HEK293 (cell line): Measurements from ENCODE around the gene ELAVL1.

Source experiments
- CTCF ChIP-seq: fragments of 450-650 bp; formaldehyde crosslinking; IDR thresholded peaks from 2 replicates; pipeline ENCODE4 v1.5.1; 2016; ENCODE audit warnings: missing biosample characterization, missing genetic modification characterization
- KLF10 ChIP-seq: fragments of 450-650 bp; IDR thresholded peaks from 2 replicates; pipeline ENCODE4 v1.5.1; 2018; ENCODE audit warnings: missing biosample characterization, mild to moderate bottlenecking, missing genetic modification characterization
- PATZ1 ChIP-seq: fragments of 450-650 bp; formaldehyde crosslinking; IDR thresholded peaks from 2 replicates; pipeline ENCODE4 v1.5.1; 2016; ENCODE audit warnings: missing biosample characterization, missing genetic modification characterization
- WT1 ChIP-seq: fragments of 450-650 bp; formaldehyde crosslinking; IDR thresholded peaks from 2 replicates; pipeline ENCODE4 v1.5.1; 2016; ENCODE audit warnings: missing biosample characterization, missing genetic modification characterization
- YY1 ChIP-seq: fragments of 450-650 bp; formaldehyde crosslinking; IDR thresholded peaks from 2 replicates; pipeline ENCODE4 v1.5.1; 2018; ENCODE audit warnings: missing biosample characterization, missing genetic modification characterization
- ZBTB17 ChIP-seq: fragments of 450-650 bp; formaldehyde crosslinking; IDR thresholded peaks from 2 replicates; pipeline ENCODE4 v1.5.1; 2016; ENCODE audit warnings: missing biosample characterization, missing genetic modification characterization
- ZNF121 ChIP-seq: fragments of 450-650 bp; formaldehyde crosslinking; IDR thresholded peaks from 2 replicates; pipeline ENCODE4 v1.5.1; 2016; ENCODE audit warnings: missing biosample characterization, missing genetic modification characterization
- ZNF398 ChIP-seq: fragments of 450-650 bp; formaldehyde crosslinking; IDR thresholded peaks from 2 replicates; pipeline ENCODE4 v1.5.1; 2017; ENCODE audit warnings: missing biosample characterization, missing genetic modification characterization
- ZNF449 ChIP-seq: fragments of 450-650 bp; formaldehyde crosslinking; IDR thresholded peaks from 2 replicates; pipeline ENCODE4 v1.5.1; 2017; ENCODE audit warnings: missing biosample characterization, mild to moderate bottlenecking, missing genetic modification characterization, moderate library complexity
- ZNF747 ChIP-seq: fragments of 450-650 bp; formaldehyde crosslinking; IDR thresholded peaks from 2 replicates; pipeline ENCODE4 v1.5.1; 2016; ENCODE audit warnings: missing biosample characterization, missing genetic modification characterization
- TF ChIP-seq, protein P1 (sequence below): fragments of 450-650 bp; formaldehyde crosslinking; optimal IDR thresholded peaks from 2 replicates; pipeline ENCODE3; 2016; ENCODE audit warnings: missing biosample characterization, mild to moderate bottlenecking, missing genetic modification characterization

- TF ChIP-seq CTCF (no peak), ZNF449 (tag by site-specific recombination) (no peak), ZNF121 (tag by site-specific recombination) (no peak), ZBTB17 (tag by site-specific recombination) (no peak), YY1 (tag by site-specific recombination) (no peak), ZNF747 (tag by site-specific recombination) (no peak), PATZ1 (tag by site-specific recombination) (no peak), KLF10 (no peak), ZNF398 (tag by site-specific recombination) (no peak), WT1 (no peak)
- TF ChIP-seq, protein P1, sequence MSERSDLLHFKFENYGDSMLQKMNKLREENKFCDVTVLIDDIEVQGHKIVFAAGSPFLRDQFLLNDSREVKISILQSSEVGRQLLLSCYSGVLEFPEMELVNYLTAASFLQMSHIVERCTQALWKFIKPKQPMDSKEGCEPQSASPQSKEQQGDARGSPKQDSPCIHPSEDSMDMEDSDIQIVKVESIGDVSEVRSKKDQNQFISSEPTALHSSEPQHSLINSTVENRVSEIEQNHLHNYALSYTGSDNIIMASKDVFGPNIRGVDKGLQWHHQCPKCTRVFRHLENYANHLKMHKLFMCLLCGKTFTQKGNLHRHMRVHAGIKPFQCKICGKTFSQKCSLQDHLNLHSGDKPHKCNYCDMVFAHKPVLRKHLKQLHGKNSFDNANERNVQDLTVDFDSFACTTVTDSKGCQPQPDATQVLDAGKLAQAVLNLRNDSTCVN (tag by site-specific recombination): no peak
Measured at GRCh38 chr19:8021374-8021773, 15.9 kb upstream of the ELAVL1 start.
